GM10248 (cell line): ENCODE data around the gene CRTC3.

Experiments
- CTCF ChIA-PET: fragments of 300-600 bp; sonication (Branson Sonifier 250); formaldehyde crosslinking; extraction: SDS; loops from one replicate; lab custom pipeline; 2021; ENCODE audit warnings: antibody characterized with exemption; lab: Yijun Ruan, JAX
- POLR2A ChIA-PET: fragments of 350-650 bp; sonication (Branson Sonifier 250); formaldehyde crosslinking; extraction: SDS; loops from one replicate; lab custom pipeline; 2020; ENCODE audit warnings: antibody characterized with exemption; lab: Yijun Ruan, JAX
- DNase-seq: peaks from one replicate; pipeline ENCODE4 v3.0.0; 2012; ENCODE audit errors: extremely low spot score
- CTCF ChIP-seq: IDR thresholded peaks from 2 replicates; pipeline ENCODE4 v1.5.1; 2012; ENCODE audit warnings: mild to moderate bottlenecking, low read depth; ENCODE audit errors: extremely low read depth, missing control alignments, control extremely low read depth

Gene CRTC3

GRCh38 chr15:90545095-90545494, 15.4 kb downstream of the CRTC3 start:
- no peak for TF ChIP-seq CTCF
- ChIA-PET CTCF (interaction anchor here (1.0 kb wide), 1 partner anchor 19 kb away, joined by 3 read pairs; no protein-coding TSS in a partner anchor), POLR2A (no interaction called here)
- DNase-seq, result no peak

DNA sequence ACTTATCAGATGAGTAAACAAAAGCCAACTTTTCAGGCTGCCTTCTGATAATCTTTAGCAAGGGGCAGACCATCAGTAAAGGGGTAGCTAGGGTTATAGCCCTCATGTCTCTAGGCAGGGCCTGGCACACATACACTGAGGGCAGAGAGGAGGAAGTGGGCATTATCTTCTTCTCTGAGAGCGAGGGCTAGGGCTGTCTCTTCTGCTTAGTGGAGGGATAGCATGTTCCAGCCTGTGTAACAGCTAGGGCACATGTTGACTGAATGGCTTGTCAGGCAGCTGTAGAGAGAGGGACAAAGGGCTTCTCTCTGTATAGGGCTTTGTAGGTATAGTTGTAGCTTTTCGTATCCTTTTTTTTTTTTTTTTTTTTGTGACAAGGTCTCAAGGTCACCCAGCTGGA, 17.8 kb downstream of the CRTC3 start:
- CTCF ChIA-PET, result no interaction called here
- no peak for TF ChIP-seq CTCF
- no peak for DNase-seq
- POLR2A ChIA-PET, result no interaction called here

DNA sequence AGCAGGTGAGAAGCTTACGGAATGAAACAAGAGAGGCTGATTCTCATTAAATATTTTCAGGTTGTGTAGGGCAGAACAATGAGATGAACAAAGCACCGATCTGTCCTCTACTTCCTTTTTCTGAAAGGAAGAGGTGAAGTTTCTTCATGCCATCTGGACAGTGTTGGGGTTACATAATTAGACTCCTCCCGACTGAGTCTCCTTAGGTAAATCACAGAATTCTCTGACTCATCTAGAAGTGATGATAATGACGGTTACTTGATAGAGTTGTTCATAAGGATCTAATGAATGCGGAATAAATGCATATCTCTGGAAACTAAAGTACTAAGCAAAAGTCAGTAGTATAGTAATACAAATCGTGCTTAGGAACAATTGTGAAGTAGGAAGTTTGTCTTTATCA, 21.2 kb downstream of the CRTC3 start:
- no peak for TF ChIP-seq CTCF
- ChIA-PET CTCF (interaction anchor here (1.0 to 1.7 kb wide), 2 partner anchors 10 to 20 kb away, joined by 3 read pairs; no protein-coding TSS in a partner anchor), POLR2A (no interaction called here)
- peak; percentile 42 for DNase-seq

DNA sequence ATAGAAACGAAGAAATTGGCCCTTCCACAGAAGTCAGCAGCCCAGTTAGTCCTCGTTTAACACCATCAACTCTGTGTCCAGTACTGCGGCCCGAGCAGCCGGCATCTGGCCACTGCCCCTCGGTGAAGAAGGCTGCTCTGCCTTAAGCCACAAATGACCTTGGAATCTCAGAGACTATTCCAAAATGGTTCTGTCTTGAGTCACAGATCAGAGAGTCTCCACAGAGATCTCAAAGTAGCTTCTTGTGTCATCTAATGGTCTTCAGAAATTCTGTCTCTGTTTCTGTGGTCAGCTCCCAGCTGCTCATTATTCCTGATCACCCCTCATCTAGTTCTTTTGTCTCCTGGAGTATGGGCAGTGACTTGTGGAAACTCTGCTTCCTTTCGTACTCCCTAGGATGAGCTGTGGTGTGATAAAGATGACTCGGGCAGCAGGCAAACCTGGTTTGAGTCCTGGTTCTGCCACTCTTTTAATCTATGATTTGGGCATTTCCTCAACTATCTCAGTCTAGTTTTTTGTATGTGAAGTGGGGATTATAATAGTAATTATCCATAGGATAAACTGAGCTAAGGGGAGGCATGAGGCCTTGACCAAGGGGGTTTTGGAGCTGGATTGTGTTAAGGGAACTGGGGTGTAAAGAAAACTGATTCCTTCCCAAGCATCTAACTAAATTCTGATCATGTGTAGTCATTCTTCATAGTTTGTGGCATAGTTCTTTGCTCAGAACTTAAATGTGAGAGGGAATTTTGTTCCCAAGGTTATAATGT, 22.6 kb downstream of the CRTC3 start:
- ChIA-PET POLR2A (no interaction called here), CTCF (interaction anchor here (1.1 to 2.2 kb wide), 3 partner anchors 9 to 380 kb away, joined by 3 to 11 read pairs (median 3); partner anchors contain the start of gene HDDC3)
- no peak for TF ChIP-seq CTCF
- DNase-seq, result no peak

- POLR2A ChIA-PET, result no interaction called here
- DNase-seq, result no peak
- CTCF ChIA-PET, result interaction anchor here (1.1 to 2.2 kb wide), 3 partner anchors 10 to 380 kb away, joined by 3 to 11 read pairs (median 3); partner anchors contain the start of gene HDDC3
- no peak for TF ChIP-seq CTCF
Measured at GRCh38 chr15:90552929-90553211, 23.1 kb downstream of the CRTC3 start.

DNA sequence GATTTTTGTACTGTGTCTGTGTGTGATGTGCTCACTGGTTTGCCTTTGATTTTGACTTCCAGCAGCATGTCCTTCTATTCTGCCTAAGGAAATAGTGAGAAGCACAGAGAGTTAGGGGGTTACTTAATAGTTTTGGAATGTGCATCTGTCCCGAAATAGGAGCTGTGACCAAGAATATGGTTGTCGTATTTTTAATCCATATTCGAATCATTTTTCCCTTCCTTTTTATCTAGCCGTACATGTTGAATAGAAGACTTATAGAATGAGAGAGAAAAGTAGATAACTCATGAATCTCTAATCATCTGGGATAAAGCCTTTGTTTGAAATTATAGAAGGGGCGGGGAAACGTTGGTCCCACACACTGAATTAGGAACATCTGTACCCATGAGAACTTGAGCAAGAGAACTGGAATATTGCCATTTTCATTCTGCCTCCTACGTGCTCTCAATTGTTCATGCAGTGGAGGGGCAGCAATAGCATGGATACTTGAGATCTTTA, 23.6 kb downstream of the CRTC3 start:
- no peak for DNase-seq
- POLR2A ChIA-PET, result no interaction called here
- CTCF ChIA-PET, result interaction anchor here (2.2 kb wide), 1 partner anchor 11 kb away, joined by 11 read pairs; no protein-coding TSS in a partner anchor
- no peak for TF ChIP-seq CTCF
